OCI-LY3 (cell line): ENCODE results near the gene CFAP91.

Experiments used
- H2AFZ ChIP-seq: fragments of 200-600, 300-600 bp; shearing (Covaris generic); 2 replicates; pipeline ENCODE4 v1.6.0; 2014; ENCODE audit warnings: antibody characterized with exemption, low read depth, low read length
- H3K27ac ChIP-seq: fragments of 200-600, 300-600 bp; sonication (generic); 2 replicates; pipeline ENCODE4 v1.5.1; 2014; ENCODE audit warnings: mild to moderate bottlenecking, low read length, moderate library complexity, mixed read lengths
- H3K27me3 ChIP-seq: fragments of 200-600, 300-600 bp; sonication (generic); 2 replicates; pipeline ENCODE4 v1.6.1; 2014; ENCODE audit warnings: low read depth, low read length, mixed read lengths
- H3K36me3 ChIP-seq: fragments of 200-600, 300-600 bp; sonication (generic); replicated peaks from 2 replicates; pipeline ENCODE3; 2014; ENCODE audit warnings: low read depth, low read length, mixed read lengths
- H3K4me1 ChIP-seq: fragments of 300-600, 200-600 bp; sonication (generic); 2 replicates; pipeline ENCODE4 v1.6.1; 2014; ENCODE audit warnings: low read length, mixed read lengths
- H3K4me2 ChIP-seq: fragments of 200-600, 300-600 bp; sonication (generic); 2 replicates; pipeline ENCODE4 v1.6.1; 2014; ENCODE audit warnings: low read length, mixed read lengths
- H3K4me3 ChIP-seq: fragments of 300-600, 200-600 bp; sonication (generic); 2 replicates; pipeline ENCODE4 v1.5.1; 2014; ENCODE audit warnings: antibody characterized with exemption, mild to moderate bottlenecking, low read length, moderate library complexity
- H3K79me2 ChIP-seq: fragments of 300-600, 200-600 bp; shearing (Covaris generic); 2 replicates; pipeline ENCODE4 v1.6.1; 2014; ENCODE audit warnings: mild to moderate bottlenecking, low read length, mixed read lengths
- H3K9ac ChIP-seq: fragments of 300-600, 200-600 bp; shearing (Covaris generic); 2 replicates; pipeline ENCODE4 v1.6.0; 2014; ENCODE audit warnings: mild to moderate bottlenecking, low read length, moderate library complexity
- H3K9me3 ChIP-seq: fragments of 200-600, 300-600 bp; shearing (Covaris generic); 2 replicates; pipeline ENCODE4 v1.6.1; 2014; ENCODE audit warnings: low read length, mixed read lengths; ENCODE audit not compliant: insufficient read depth
- H4K20me1 ChIP-seq: fragments of 200-600, 300-600 bp; sonication (generic); 2 replicates; pipeline ENCODE4 v1.6.1; 2016; ENCODE audit warnings: low read length, mixed read lengths; ENCODE audit not compliant: insufficient read depth
- CTCF ChIP-seq: fragments of 200-600, 300-600 bp; sonication (generic); IDR thresholded peaks from 2 replicates; pipeline ENCODE4 v1.5.1; 2014; ENCODE audit warnings: antibody characterized with exemption, low read length, low read depth
- EZH2phosphoT487 ChIP-seq: fragments of 200-600 bp; shearing (Covaris generic); IDR thresholded peaks from 2 replicates; pipeline ENCODE4 v1.6.1; 2018; ENCODE audit warnings: antibody characterized with exemption, mixed run types, low read depth

The CFAP91 gene

GRCh38 chr3:119697394-119697793 lies 5.4 kb upstream of the CFAP91 start:
- H3K4me3 ChIP-seq: peak overlapping the region; percentile 50

GRCh38 chr3:119700269-119700919 lies 2.4 kb upstream of the CFAP91 start:
- Histone ChIP-seq H3K9me3 (no peaks in the 10 kb centered on the region), H3K4me3 (peak overlapping the region; percentile 63), H3K27ac (peak overlapping the region; percentile 92), H3K79me2 (peaks cover 12% of the 10 kb centered on the region), H3K27me3 (no peaks in the 10 kb centered on the region), H3K36me3 (peaks cover 3% of the 10 kb centered on the region), H4K20me1 (no peaks in the 10 kb centered on the region), H3K4me2 (peak overlapping the region; percentile 90), H2AFZ (no peak overlapping the region), H3K9ac (peak overlapping the region; percentile 88), H3K4me1 (peaks cover 82% of the 10 kb centered on the region)
- TF ChIP-seq EZH2phosphoT487: no peak
- no peak for TF ChIP-seq CTCF

More at GRCh38 chr3:119697394-119697793, 5.4 kb upstream of the CFAP91 start:
- peak overlapping the region; percentile 69 for H3K4me2 ChIP-seq
- H3K9me3 ChIP-seq: no peaks in the 10 kb centered on the region
- H2AFZ ChIP-seq: no peak overlapping the region
- no peaks in the 10 kb centered on the region for H3K27me3 ChIP-seq
- H4K20me1 ChIP-seq: no peaks in the 10 kb centered on the region
- peak overlapping the region; percentile 60 for H3K9ac ChIP-seq
- peak overlapping the region; percentile 92 for H3K27ac ChIP-seq
- peaks cover 75% of the 10 kb centered on the region for H3K4me1 ChIP-seq
- H3K79me2 ChIP-seq: no peaks in the 10 kb centered on the region
- no peak for TF ChIP-seq CTCF
- no peak for TF ChIP-seq EZH2phosphoT487
- peaks cover 3% of the 10 kb centered on the region for H3K36me3 ChIP-seq

DNA sequence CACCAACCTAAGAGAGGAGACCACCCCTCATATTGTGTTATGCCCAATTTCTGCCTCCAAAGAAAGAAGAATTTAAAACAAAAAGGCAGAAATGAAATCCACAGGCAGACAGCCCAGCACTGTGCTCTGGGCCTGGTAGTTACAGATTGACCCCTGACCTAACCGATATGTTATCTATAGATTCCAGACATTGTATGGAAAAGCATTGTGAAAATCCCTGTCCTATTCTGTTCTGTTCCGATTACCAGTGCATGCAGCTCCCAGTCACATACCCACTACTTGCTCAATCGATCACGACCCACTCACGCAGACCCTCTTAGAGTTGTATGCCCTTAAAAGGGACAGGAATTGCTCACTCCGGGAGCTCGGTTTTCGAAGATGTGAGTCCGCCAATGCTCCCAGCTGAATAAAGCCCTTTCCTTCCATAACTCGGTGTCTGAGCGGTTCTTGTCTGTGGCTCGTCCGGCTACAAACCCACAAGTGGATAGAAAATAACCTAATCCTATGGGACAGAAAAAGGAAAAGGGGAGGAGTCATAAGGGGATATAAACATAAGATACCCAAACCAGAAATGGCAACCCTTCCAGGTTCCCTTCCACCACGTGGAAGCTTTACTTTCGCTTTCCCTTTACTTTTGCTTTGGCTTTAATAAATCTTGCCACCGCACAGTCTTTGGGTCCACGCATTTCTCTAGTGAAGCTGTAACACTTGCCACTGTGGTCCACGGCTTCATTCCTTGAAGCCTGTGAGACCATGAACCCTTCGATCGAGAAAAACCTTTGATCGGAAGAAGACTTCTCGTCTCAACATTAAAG lies 1.7 kb upstream of the CFAP91 start:
- Histone ChIP-seq H3K9me3 (no peaks in the 10 kb centered on the region), H3K27ac (peak overlapping the region; percentile 92), H3K4me2 (peak overlapping the region; percentile 77), H3K27me3 (no peaks in the 10 kb centered on the region), H3K4me3 (peak overlapping the region; percentile 19; the same call in 1 of the 2 replicates), H3K79me2 (peaks cover 12% of the 10 kb centered on the region), H4K20me1 (no peaks in the 10 kb centered on the region), H3K9ac (peak overlapping the region; percentile 53; the same call in 1 of the 2 replicates), H3K36me3 (peaks cover 3% of the 10 kb centered on the region), H2AFZ (no peak overlapping the region), H3K4me1 (peaks cover 77% of the 10 kb centered on the region)
- TF ChIP-seq CTCF (no peak), EZH2phosphoT487 (no peak)
